Posterior vena cava (tissue), 2 donors: Measurements from ENCODE around the gene IFITM1. TPM values are rescaled to one million over a fixed set of nuclear protein-coding genes. Genes with fewer than 3 reads are reported as not detected.
A peak's percentile ranks its signal among the peaks of the same experiment; 100 is the strongest.

Source experiments
- DNase-seq: peaks from one replicate; pipeline ENCODE4 v3.0.0-alpha.2; 2020; ENCODE audit warnings: low spot score
- intact Hi-C, 2 donors: fragments of 100-400 bp; cut with DNase I; formaldehyde crosslinking; loops; one replicate each; pipeline versions ENCODE4 v1.14.1 to v1.14.2; 2022 to 2023
- total RNA-seq, 2 donors: library from RNA; stranded (reverse); fragmentation: NEBNext Ultra II Directional; extraction: Animal tissue kit (Norgen Biotek cat#: 25700); gene quantifications; one replicate each; pipeline ENCODE4 v1.2.1, GENCODE V29; 2021
- donor health status: DM: yes; HTN: yes; CAD: no.
- donor health status: DM: yes; HTN: yes; CAD: no.

Gene IFITM1
- total RNA-seq, 2 donors from 2014 or later = 205 to 275 TPM

GRCh38 chr11:352456-353031 lies 38.7 kb downstream of the IFITM1 start:
- intact Hi-C loops = loop anchor here in 1 of 2 donors (5.0 kb wide), 1 partner anchor 35 kb away; no protein-coding TSS in a partner anchor
- no peak for DNase-seq

GRCh38 chr11:353179-353873 lies 39.5 kb downstream of the IFITM1 start:
- intact Hi-C loops = loop anchor here in 1 of 2 donors (5.0 kb wide), 1 partner anchor 36 kb away; no protein-coding TSS in a partner anchor
- peak; percentile 94 for DNase-seq

- peak; percentile 98 for DNase-seq
- intact Hi-C loops = loop anchor here (5.0 kb wide), 1 partner anchor 49 kb away; the partner anchor contains the start of gene IFITM2 (in 2 of the 2)
Observed at GRCh38 chr11:355581-356458, 42.0 kb downstream of the IFITM1 start.

- DNase-seq = no peak
- intact Hi-C loops = loop anchor here (5.0 kb wide), 1 partner anchor 49 kb away; the partner anchor contains the start of gene IFITM2 (in 2 of the 2)
Observed at GRCh38 chr11:356610-357009, 42.8 kb downstream of the IFITM1 start.

- no peak for DNase-seq
- intact Hi-C loops = loop anchor here (5.0 kb wide), 1 partner anchor 50 kb away; the partner anchor contains the start of gene IFITM2 (in 2 of the 2)
Observed at GRCh38 chr11:357582-357981, 43.7 kb downstream of the IFITM1 start.

GRCh38 chr11:358129-358800 lies 44.4 kb downstream of the IFITM1 start:
- peak; percentile 81 for DNase-seq
- intact Hi-C loops = loop anchor here (5.0 kb wide), 1 partner anchor 51 kb away; the partner anchor contains the start of gene IFITM2 (in 2 of the 2)

GRCh38 chr11:359181-359714 lies 45.4 kb downstream of the IFITM1 start:
- peak; percentile 73 for DNase-seq
- intact Hi-C loops = loop anchor here (5.0 kb wide), 1 partner anchor 52 kb away; the partner anchor contains the start of gene IFITM2 (in 2 of the 2)

GRCh38 chr11:360326-361280 lies 46.8 kb downstream of the IFITM1 start:
- intact Hi-C loops = loop anchor here in 1 of 2 donors (10.0 kb wide), 1 partner anchor 156 kb away; the partner anchor contains the start of genes BET1L and RIC8A
- DNase-seq = peak; percentile 76

GRCh38 chr11:362642-363442 lies 49.0 kb downstream of the IFITM1 start:
- intact Hi-C loops = loop anchor here in 1 of 2 donors (10.0 kb wide), 1 partner anchor 158 kb away; the partner anchor contains the start of genes BET1L and RIC8A
- DNase-seq = peak; percentile 68

- intact Hi-C loops = loop anchor here in 1 of 2 donors (10.0 kb wide), 1 partner anchor 159 kb away; the partner anchor contains the start of genes BET1L and RIC8A
Observed at GRCh38 chr11:363443-363805, 49.6 kb downstream of the IFITM1 start.

GRCh38 chr11:363948-364761 lies 50.3 kb downstream of the IFITM1 start:
- DNase-seq = peak; percentile 75
- intact Hi-C loops = loop anchor here in 1 of 2 donors (10.0 kb wide), 1 partner anchor 159 kb away; the partner anchor contains the start of genes BET1L and RIC8A

More at GRCh38 chr11:363443-363805, 49.6 kb downstream of the IFITM1 start:
- DNase-seq = peak; percentile 42

Other genes starting within 250 kb of the IFITM1 start
- not detected for gene SCGB1C1, start 121.0 kb upstream of the IFITM1 start, total RNA-seq
- 10 to 100 TPM; 37.5 to 39.1 TPM for gene BET1L, start 106.6 kb upstream of the IFITM1 start, total RNA-seq
- gene RIC8A, start 106.3 kb upstream of the IFITM1 start, total RNA-seq = 10 to 100 TPM; 73.8 to 87.5 TPM
- 10 to 100 TPM in 1 of 2 donors, 1 to 10 TPM in 1; 9.1 to 13.3 TPM for gene SIRT3, start 77.7 kb upstream of the IFITM1 start, total RNA-seq
- gene PSMD13, start 77.1 kb upstream of the IFITM1 start, total RNA-seq = 10 to 100 TPM; 83.2 to 89.6 TPM
- under 1 TPM; 0.38 to 0.42 TPM for gene NLRP6, start 35.6 kb upstream of the IFITM1 start, total RNA-seq
- gene PGGHG, start 24.9 kb upstream of the IFITM1 start, total RNA-seq = 10 to 100 TPM; 18.8 to 20.7 TPM
- not detected for gene IFITM5, start 14.5 kb upstream of the IFITM1 start, total RNA-seq
- gene IFITM2, start 6.2 kb upstream of the IFITM1 start, total RNA-seq = 100 to 1,000 TPM; 647 to 724 TPM
- 1,000 to 10,000 TPM; 1,080 to 1,276 TPM for gene IFITM3, start 6.8 kb downstream of the IFITM1 start, total RNA-seq
- gene B4GALNT4, start 55.5 kb downstream of the IFITM1 start, total RNA-seq = 1 to 10 TPM in 1 of 2 donors, under 1 TPM in 1; 0.52 to 1.8 TPM
- gene PKP3, start 80.2 kb downstream of the IFITM1 start, total RNA-seq = under 1 TPM in 1 of 2 donors, not detected in 1; 0.10 TPM
- 10 to 100 TPM; 30.7 to 45.2 TPM for gene SIGIRR, start 101.0 kb downstream of the IFITM1 start, total RNA-seq
- gene ANO9, start 128.0 kb downstream of the IFITM1 start, total RNA-seq = under 1 TPM; 0.57 to 0.93 TPM
- 10 to 100 TPM; 16.3 to 16.7 TPM for gene PTDSS2, start 136.2 kb downstream of the IFITM1 start, total RNA-seq
- gene RNH1, start 193.2 kb downstream of the IFITM1 start, total RNA-seq = 100 to 1,000 TPM; 197 to 209 TPM
- gene HRAS, start 221.5 kb downstream of the IFITM1 start, total RNA-seq = 10 to 100 TPM; 37.2 to 48.5 TPM
- gene LRRC56, start 223.5 kb downstream of the IFITM1 start, total RNA-seq = under 1 TPM; 0.43 to 0.56 TPM
- under 1 TPM; 0.43 to 0.56 TPM for gene LMNTD2, start 246.7 kb downstream of the IFITM1 start, total RNA-seq
- 1 to 10 TPM; 2.1 to 2.6 TPM for gene RASSF7, start 246.9 kb downstream of the IFITM1 start, total RNA-seq